NB4 (cell line): ENCODE data around the gene ZNF197.

Source experiments
- POLR2A ChIP-seq: IDR thresholded peaks from 2 replicates; pipeline ENCODE4 v1.6.1; 2011; ENCODE audit warnings: mild to moderate bottlenecking; ENCODE audit not compliant: insufficient read length; ENCODE audit errors: extremely low read depth
- TF ChIP-seq, protein P1 (sequence below): IDR thresholded peaks from one replicate; pipeline ENCODE4 v1.5.1; 2012; ENCODE audit warnings: low read depth, low read length
- TF ChIP-seq, protein P2 (sequence below): IDR thresholded peaks from 2 replicates; pipeline ENCODE4 v1.6.1; 2011; ENCODE audit warnings: low read depth, low read length

DNA sequence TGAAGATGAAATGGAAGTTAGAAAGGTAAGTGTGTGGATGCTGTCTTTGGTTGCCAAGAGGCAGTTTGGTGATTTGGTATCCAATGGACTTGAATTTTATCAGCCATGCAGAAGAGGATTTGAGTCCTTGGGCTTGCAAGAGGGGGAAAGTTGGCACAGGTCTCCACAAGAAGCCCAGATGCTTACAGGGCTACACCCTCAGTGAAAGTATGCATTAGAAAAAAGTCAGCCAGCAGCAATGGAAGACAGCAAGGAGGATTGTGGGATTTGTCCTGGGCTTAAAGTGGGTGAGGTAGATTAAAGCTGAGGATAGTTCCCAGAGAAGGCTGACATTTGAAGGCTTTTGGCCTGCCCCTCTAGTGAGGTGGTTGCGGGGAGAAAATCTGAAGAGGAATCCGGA is 23.1 kb upstream of the ZNF197 start:
- TF ChIP-seq, protein P1, sequence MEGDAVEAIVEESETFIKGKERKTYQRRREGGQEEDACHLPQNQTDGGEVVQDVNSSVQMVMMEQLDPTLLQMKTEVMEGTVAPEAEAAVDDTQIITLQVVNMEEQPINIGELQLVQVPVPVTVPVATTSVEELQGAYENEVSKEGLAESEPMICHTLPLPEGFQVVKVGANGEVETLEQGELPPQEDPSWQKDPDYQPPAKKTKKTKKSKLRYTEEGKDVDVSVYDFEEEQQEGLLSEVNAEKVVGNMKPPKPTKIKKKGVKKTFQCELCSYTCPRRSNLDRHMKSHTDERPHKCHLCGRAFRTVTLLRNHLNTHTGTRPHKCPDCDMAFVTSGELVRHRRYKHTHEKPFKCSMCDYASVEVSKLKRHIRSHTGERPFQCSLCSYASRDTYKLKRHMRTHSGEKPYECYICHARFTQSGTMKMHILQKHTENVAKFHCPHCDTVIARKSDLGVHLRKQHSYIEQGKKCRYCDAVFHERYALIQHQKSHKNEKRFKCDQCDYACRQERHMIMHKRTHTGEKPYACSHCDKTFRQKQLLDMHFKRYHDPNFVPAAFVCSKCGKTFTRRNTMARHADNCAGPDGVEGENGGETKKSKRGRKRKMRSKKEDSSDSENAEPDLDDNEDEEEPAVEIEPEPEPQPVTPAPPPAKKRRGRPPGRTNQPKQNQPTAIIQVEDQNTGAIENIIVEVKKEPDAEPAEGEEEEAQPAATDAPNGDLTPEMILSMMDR = no peak
- TF ChIP-seq, protein P2, sequence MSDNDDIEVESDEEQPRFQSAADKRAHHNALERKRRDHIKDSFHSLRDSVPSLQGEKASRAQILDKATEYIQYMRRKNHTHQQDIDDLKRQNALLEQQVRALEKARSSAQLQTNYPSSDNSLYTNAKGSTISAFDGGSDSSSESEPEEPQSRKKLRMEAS = no peak
- TF ChIP-seq POLR2A = no peak
